HEK293T (cell line): ENCODE measurements around the gene FAM78A.

Experiments
- BHLHE40 ChIP-seq: fragments of 450-650 bp; IDR thresholded peaks from 2 replicates; pipeline ENCODE4 v1.6.1; 2016; ENCODE audit warnings: mild to moderate bottlenecking, moderate library complexity, borderline replicate concordance
- ELF4 ChIP-seq: fragments of 450-650 bp; IDR thresholded peaks from 2 replicates; pipeline ENCODE4 v1.6.1; 2017; ENCODE audit warnings: antibody characterized with exemption
- FOXK2 ChIP-seq: fragments of 450-650 bp; IDR thresholded peaks from 2 replicates; pipeline ENCODE4 v1.6.1; 2016; ENCODE audit warnings: mild to moderate bottlenecking
- FOXM1 ChIP-seq: fragments of 450-650 bp; IDR thresholded peaks from 2 replicates; pipeline ENCODE4 v1.6.1; 2017; ENCODE audit warnings: mild to moderate bottlenecking, borderline replicate concordance
- LEF1 ChIP-seq: fragments of 450-650 bp; IDR thresholded peaks from 2 replicates; pipeline ENCODE4 v1.6.1; 2017; ENCODE audit warnings: mild to moderate bottlenecking, borderline replicate concordance

DNA sequence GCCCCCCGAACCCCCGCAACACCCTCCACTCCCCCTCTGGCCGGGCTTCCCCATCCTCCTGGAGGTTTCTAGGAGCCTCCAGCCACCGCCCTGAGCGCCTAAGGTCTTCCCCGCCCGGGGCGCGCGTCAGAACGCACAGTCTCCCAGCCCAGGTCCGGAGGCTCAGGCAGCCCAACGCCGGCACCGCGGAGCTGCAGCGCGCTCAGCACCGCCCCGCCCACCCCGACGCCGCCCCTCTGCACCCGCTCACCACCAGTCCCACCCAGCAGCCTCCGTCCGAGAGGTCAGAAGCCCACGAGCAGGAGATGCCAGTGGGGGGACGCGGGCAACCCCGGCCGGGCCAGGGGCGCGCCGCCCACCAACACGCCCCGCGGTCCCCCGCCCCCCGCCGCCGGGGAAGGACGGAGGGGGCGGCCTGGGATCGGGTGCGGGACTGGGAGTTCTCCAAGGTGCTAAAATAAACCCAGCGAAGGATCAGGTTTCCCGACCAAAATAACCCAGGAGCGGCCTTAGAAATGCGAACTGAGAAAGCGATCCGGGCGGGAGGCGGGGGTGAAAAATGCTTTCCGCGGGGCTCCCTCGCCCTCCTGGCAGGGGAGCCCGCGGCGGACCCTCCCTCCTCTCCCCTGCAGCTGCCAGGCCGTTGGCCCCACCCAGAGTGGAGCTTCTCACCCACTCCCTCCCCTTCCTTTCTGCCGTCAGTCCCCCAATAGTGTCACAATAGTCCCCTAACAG is 6.5 kb upstream of the FAM78A start:
- TF ChIP-seq FOXM1 (no peak), LEF1 (no peak), BHLHE40 (no peak), FOXK2 (no peak), ELF4 (no peak)
